Astrocyte (in vitro differentiated cells and primary cell): Measurements from ENCODE around the gene UTP14A. TPM values are rescaled to one million over a fixed set of nuclear protein-coding genes. Genes with fewer than 3 reads are reported as not detected.

Experiments
- DNase-seq: peaks from one replicate; pipeline ENCODE4 v3.0.0-alpha.2; 2010; ENCODE audit warnings: low read depth
- FAIRE-seq: peaks from 2 replicates; lab custom pipeline; 2011; peaks lifted over from hg19 to GRCh38; lab: Jason Lieb, UNC
- H2AFZ ChIP-seq: 2 replicates; pipeline ENCODE4 v1.6.0; 2012; ENCODE audit warnings: low read depth, low read length, inconsistent platforms
- H3K27ac ChIP-seq: 2 replicates; pipeline ENCODE4 v1.5.1; 2011; ENCODE audit warnings: low read depth, low read length, inconsistent platforms
- H3K27me3 ChIP-seq: 2 replicates; pipeline ENCODE4 v1.6.0; 2011; ENCODE audit warnings: low read length, inconsistent platforms; ENCODE audit not compliant: insufficient read depth
- H3K36me3 ChIP-seq: 2 replicates; pipeline ENCODE4 v1.5.1; 2011; ENCODE audit warnings: low read length, inconsistent platforms; ENCODE audit not compliant: insufficient read depth
- H3K4me1 ChIP-seq: 2 replicates; pipeline ENCODE4 v1.5.1; 2011; ENCODE audit warnings: low read length, inconsistent platforms; ENCODE audit not compliant: insufficient read depth
- H3K4me2 ChIP-seq: 2 replicates; pipeline ENCODE4 v1.6.0; 2012; ENCODE audit warnings: low read length, inconsistent platforms
- H3K4me3 ChIP-seq: 2 replicates; pipeline ENCODE4 v1.5.1; 2011; ENCODE audit warnings: low read depth, mild to moderate bottlenecking, low read length, inconsistent platforms; ENCODE audit not compliant: insufficient read depth
- H3K79me2 ChIP-seq: 2 replicates; pipeline ENCODE4 v1.6.0; 2012; ENCODE audit warnings: mild to moderate bottlenecking, low read length, inconsistent platforms; ENCODE audit not compliant: insufficient read depth
- H3K9ac ChIP-seq: 2 replicates; pipeline ENCODE4 v1.6.0; 2012; ENCODE audit warnings: mild to moderate bottlenecking, low read length, inconsistent platforms
- H3K9me3 ChIP-seq: 2 replicates; pipeline ENCODE4 v1.5.1; 2012; ENCODE audit warnings: low read depth, mild to moderate bottlenecking, low read length, inconsistent platforms; ENCODE audit not compliant: insufficient read depth
- H4K20me1 ChIP-seq: 2 replicates; pipeline ENCODE4 v1.6.0; 2012; ENCODE audit warnings: low read length, inconsistent platforms; ENCODE audit not compliant: insufficient read depth
- H3K27ac Mint-ChIP-seq: one replicate; pipeline ENCODE4 v1.8.0; 2021; ENCODE audit warnings: mild to moderate bottlenecking, mixed read lengths; ENCODE audit not compliant: unreplicated experiment
- H3K27me3 Mint-ChIP-seq: one replicate; pipeline ENCODE4 v1.8.0; 2021; ENCODE audit warnings: low read depth, mixed read lengths; ENCODE audit not compliant: unreplicated experiment
- H3K36me3 Mint-ChIP-seq: one replicate; pipeline ENCODE4 v1.8.0; 2021; ENCODE audit warnings: low read depth, mixed read lengths; ENCODE audit not compliant: unreplicated experiment
- H3K4me1 Mint-ChIP-seq: one replicate; pipeline ENCODE4 v1.8.0; 2021; ENCODE audit warnings: low read depth, mixed read lengths; ENCODE audit not compliant: unreplicated experiment
- H3K4me3 Mint-ChIP-seq: one replicate; pipeline ENCODE4 v1.8.0; 2021; ENCODE audit warnings: mild to moderate bottlenecking, moderate library complexity, mixed read lengths; ENCODE audit not compliant: unreplicated experiment
- H3K9me3 Mint-ChIP-seq: one replicate; pipeline ENCODE4 v1.8.0; 2021; ENCODE audit warnings: mild to moderate bottlenecking, mixed read lengths; ENCODE audit not compliant: unreplicated experiment
- CTCF ChIP-seq: IDR thresholded peaks from 2 replicates; pipeline ENCODE4 v1.5.1; 2011; ENCODE audit warnings: low read depth, mild to moderate bottlenecking, inconsistent platforms, low read length, moderate library complexity; ENCODE audit not compliant: insufficient read depth
- EZH2 ChIP-seq: IDR thresholded peaks from 2 replicates; pipeline ENCODE4 v1.6.1; 2012; ENCODE audit warnings: mild to moderate bottlenecking, low read length, inconsistent platforms; ENCODE audit not compliant: insufficient read depth
- total RNA-seq: library from RNA; stranded (reverse); gene quantifications from 2 replicates; pipeline ENCODE4 v1.2.1, GENCODE V29; 2021

The UTP14A gene
- total RNA-seq, 1 donor from 2014 or later: 22.2 TPM

- Histone ChIP-seq H3K4me1 (peaks cover 3% of the 10 kb centered on the region), H3K4me2 (no peak overlapping the region), H4K20me1 (no peaks in the 10 kb centered on the region), H3K4me3 (no peak overlapping the region), H3K9ac (no peak overlapping the region), H3K9me3 (no peaks in the 10 kb centered on the region), H3K27me3 (no peaks in the 10 kb centered on the region), H3K27ac (no peak overlapping the region), H3K36me3 (no peaks in the 10 kb centered on the region), H3K79me2 (no peaks in the 10 kb centered on the region), H2AFZ (no peak overlapping the region)
- no peak for TF ChIP-seq CTCF
- TF ChIP-seq EZH2: no peak
- no peaks in the 10 kb centered on the region for H3K9me3 Mint-ChIP-seq
- H3K27me3 Mint-ChIP-seq: peaks cover 27% of the 10 kb centered on the region
- no peak overlapping the region for H3K4me3 Mint-ChIP-seq
- H3K4me1 Mint-ChIP-seq: no peaks in the 10 kb centered on the region
- no peak for DNase-seq
- FAIRE-seq: no peak
- H3K36me3 Mint-ChIP-seq: no peaks in the 10 kb centered on the region
- no peak overlapping the region for H3K27ac Mint-ChIP-seq
Measured at GRCh38 chrX:129958083-129958465, 52.1 kb downstream of the UTP14A start.

- Histone ChIP-seq H4K20me1 (no peaks in the 10 kb centered on the region), H3K9ac (no peak overlapping the region), H3K36me3 (no peaks in the 10 kb centered on the region), H3K27me3 (no peaks in the 10 kb centered on the region), H3K27ac (no peak overlapping the region), H3K4me1 (peaks cover 3% of the 10 kb centered on the region), H2AFZ (peak overlapping the region; percentile 26), H3K4me3 (no peak overlapping the region), H3K9me3 (no peaks in the 10 kb centered on the region), H3K79me2 (no peaks in the 10 kb centered on the region), H3K4me2 (peak overlapping the region; percentile 52)
- H3K4me3 Mint-ChIP-seq: no peak overlapping the region
- H3K36me3 Mint-ChIP-seq: no peaks in the 10 kb centered on the region
- TF ChIP-seq EZH2: no peak
- no peak for TF ChIP-seq CTCF
- DNase-seq (no peak), FAIRE-seq (peak; percentile 66)
- peaks cover 21% of the 10 kb centered on the region for H3K27me3 Mint-ChIP-seq
- H3K27ac Mint-ChIP-seq: no peak overlapping the region
- no peaks in the 10 kb centered on the region for H3K4me1 Mint-ChIP-seq
- no peaks in the 10 kb centered on the region for H3K9me3 Mint-ChIP-seq
Measured at GRCh38 chrX:129958814-129959492, 53.0 kb downstream of the UTP14A start.

- H3K4me1 Mint-ChIP-seq: no peaks in the 10 kb centered on the region
- H3K9me3 Mint-ChIP-seq: no peaks in the 10 kb centered on the region
- Histone ChIP-seq H3K27ac (no peak overlapping the region), H3K36me3 (no peaks in the 10 kb centered on the region), H3K27me3 (no peaks in the 10 kb centered on the region), H2AFZ (peak overlapping the region; percentile 26), H3K4me2 (peak overlapping the region; percentile 52), H3K4me1 (peaks cover 3% of the 10 kb centered on the region), H3K79me2 (no peaks in the 10 kb centered on the region), H3K9me3 (no peaks in the 10 kb centered on the region), H3K4me3 (no peak overlapping the region), H4K20me1 (no peaks in the 10 kb centered on the region), H3K9ac (no peak overlapping the region)
- H3K27ac Mint-ChIP-seq: no peak overlapping the region
- DNase-seq: no peak
- no peak for TF ChIP-seq EZH2
- TF ChIP-seq CTCF: no peak
- peaks cover 17% of the 10 kb centered on the region for H3K27me3 Mint-ChIP-seq
- no peak overlapping the region for H3K4me3 Mint-ChIP-seq
- no peaks in the 10 kb centered on the region for H3K36me3 Mint-ChIP-seq
- no peak for FAIRE-seq
Measured at GRCh38 chrX:129959493-129959832, 53.5 kb downstream of the UTP14A start.
